ENCODE results near the gene EXPH5.

- TF ChIP-seq, protein P1, sequence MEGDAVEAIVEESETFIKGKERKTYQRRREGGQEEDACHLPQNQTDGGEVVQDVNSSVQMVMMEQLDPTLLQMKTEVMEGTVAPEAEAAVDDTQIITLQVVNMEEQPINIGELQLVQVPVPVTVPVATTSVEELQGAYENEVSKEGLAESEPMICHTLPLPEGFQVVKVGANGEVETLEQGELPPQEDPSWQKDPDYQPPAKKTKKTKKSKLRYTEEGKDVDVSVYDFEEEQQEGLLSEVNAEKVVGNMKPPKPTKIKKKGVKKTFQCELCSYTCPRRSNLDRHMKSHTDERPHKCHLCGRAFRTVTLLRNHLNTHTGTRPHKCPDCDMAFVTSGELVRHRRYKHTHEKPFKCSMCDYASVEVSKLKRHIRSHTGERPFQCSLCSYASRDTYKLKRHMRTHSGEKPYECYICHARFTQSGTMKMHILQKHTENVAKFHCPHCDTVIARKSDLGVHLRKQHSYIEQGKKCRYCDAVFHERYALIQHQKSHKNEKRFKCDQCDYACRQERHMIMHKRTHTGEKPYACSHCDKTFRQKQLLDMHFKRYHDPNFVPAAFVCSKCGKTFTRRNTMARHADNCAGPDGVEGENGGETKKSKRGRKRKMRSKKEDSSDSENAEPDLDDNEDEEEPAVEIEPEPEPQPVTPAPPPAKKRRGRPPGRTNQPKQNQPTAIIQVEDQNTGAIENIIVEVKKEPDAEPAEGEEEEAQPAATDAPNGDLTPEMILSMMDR (conservative IDR thresholded peaks at IDR 0.05 in 1 of 2, IDR thresholded peaks at IDR 0.05 in 1 of 2; ENCODE audit: extremely low read depth in 1 of 2, insufficient read depth in 1 of 2, low read depth in 1 of 2, low read length in 2 of 2) = peak in 1 of 2 donors; percentile 36
- no peak for TF ChIP-seq EZH2 (IDR thresholded peaks at IDR 0.05; ENCODE audit: borderline replicate concordance, low read length)
Measured at GRCh38 chr11:108588287-108588686, 5.3 kb downstream of the EXPH5 start.

Data from mammary epithelial cell (primary cell).